ENCODE results near the gene SPECC1L.

- TF ChIP-seq CTCF (IDR thresholded peaks at IDR 0.05), result no peak
- no peak for TF ChIP-seq POLR2A (IDR thresholded peaks at IDR 0.05)
Observed at GRCh38 chr22:24455751-24456426, 185.3 kb downstream of the SPECC1L start.

Measured in body of pancreas (tissue), 4 donors.